ENCODE results near the gene TRIM33. TPM values are rescaled to one million over a fixed set of nuclear protein-coding genes. Genes with fewer than 3 reads are reported as not detected.

Gene TRIM33
- total and polyA plus RNA-seq, 2 experiments from 2014 or later: 50.3 to 51.1 TPM

- DNase-seq (ENCODE audit: low spot score) (no peak), ATAC-seq (no peak)
- Histone ChIP-seq H3K9me2 (ENCODE audit: insufficient read depth) (no peaks in the 10 kb centered on the region), H3K4me2 (no peak overlapping the region), H3K79me2 (replicated peaks; ENCODE audit: insufficient read depth) (no peaks in the 10 kb centered on the region), H2AFZ (no peak overlapping the region), H3K36me3 (ENCODE audit: insufficient read depth) (no peaks in the 10 kb centered on the region), H3K4me3 (no peak overlapping the region), H3F3A (replicated peaks; ENCODE audit: low read depth) (no peaks in the 10 kb centered on the region), H3K27ac (ENCODE audit: low read depth) (no peak overlapping the region), H4K20me1 (replicated peaks; ENCODE audit: insufficient read depth) (no peaks in the 10 kb centered on the region), H3K27me3 (ENCODE audit: insufficient read depth) (no peaks in the 10 kb centered on the region), H3K4me1 (ENCODE audit: insufficient read depth) (no peaks in the 10 kb centered on the region)
- Mint-ChIP-seq H3K9me3 (no peaks in the 10 kb centered on the region), H3K27me3 (ENCODE audit: insufficient read depth, low read depth, poor library complexity) (no peaks in the 10 kb centered on the region), H3K36me3 (ENCODE audit: low read depth) (no peaks in the 10 kb centered on the region), H3K4me3 (no peak overlapping the region), H3K27ac (no peak overlapping the region), H3K4me1 (no peaks in the 10 kb centered on the region)
- TF ChIP-seq STAT1 (IDR thresholded peaks at IDR 0.05; ENCODE audit: unreplicated experiment): no peak
- no peak for TF ChIP-seq NANOG (IDR thresholded peaks at IDR 0.05; ENCODE audit: borderline replicate concordance)
- no peak for TF ChIP-seq ZNF462 (CRISPR knock-in tag; IDR thresholded peaks at IDR 0.05)
- no peak for TF ChIP-seq ETS1 (IDR thresholded peaks at IDR 0.05)
- no peak for TF ChIP-seq CREB1 (CRISPR knock-in tag; IDR thresholded peaks at IDR 0.05; ENCODE audit: low read depth)
- TF ChIP-seq POLR2AphosphoS5 (IDR thresholded peaks at IDR 0.05; ENCODE audit: low read depth): no peak
- TF ChIP-seq CTCF (conservative IDR thresholded peaks at IDR 0.05; ENCODE audit: low read depth in 2 of 2): no peak
- TF ChIP-seq EZH2phosphoT487 (IDR thresholded peaks at IDR 0.05; ENCODE audit: unreplicated experiment): no peak
- TF ChIP-seq REST (IDR thresholded peaks at IDR 0.05; ENCODE audit: unreplicated experiment): no peak
- TF ChIP-seq JUNB (IDR thresholded peaks at IDR 0.05; ENCODE audit: unreplicated experiment): no peak
Measured at GRCh38 chr1:114536043-114536442, 25.0 kb upstream of the TRIM33 start.

All from GM23338 (cell line).